D721Med (cell line): ENCODE measurements around the gene SLC39A13.

Experiments
- DNase-seq: peaks from one replicate; pipeline ENCODE4 v3.0.0; 2011; ENCODE audit warnings: low spot score; ENCODE audit not compliant: insufficient read length
- FAIRE-seq: peaks from 2 replicates; lab custom pipeline; 2011; peaks lifted over from hg19 to GRCh38; lab: Jason Lieb, UNC
- CTCF ChIP-seq: IDR thresholded peaks from 2 replicates; pipeline ENCODE4 v1.5.1; 2012; ENCODE audit warnings: mild to moderate bottlenecking, control low read depth; ENCODE audit not compliant: insufficient read depth; ENCODE audit errors: missing control alignments

The SLC39A13 gene

DNA sequence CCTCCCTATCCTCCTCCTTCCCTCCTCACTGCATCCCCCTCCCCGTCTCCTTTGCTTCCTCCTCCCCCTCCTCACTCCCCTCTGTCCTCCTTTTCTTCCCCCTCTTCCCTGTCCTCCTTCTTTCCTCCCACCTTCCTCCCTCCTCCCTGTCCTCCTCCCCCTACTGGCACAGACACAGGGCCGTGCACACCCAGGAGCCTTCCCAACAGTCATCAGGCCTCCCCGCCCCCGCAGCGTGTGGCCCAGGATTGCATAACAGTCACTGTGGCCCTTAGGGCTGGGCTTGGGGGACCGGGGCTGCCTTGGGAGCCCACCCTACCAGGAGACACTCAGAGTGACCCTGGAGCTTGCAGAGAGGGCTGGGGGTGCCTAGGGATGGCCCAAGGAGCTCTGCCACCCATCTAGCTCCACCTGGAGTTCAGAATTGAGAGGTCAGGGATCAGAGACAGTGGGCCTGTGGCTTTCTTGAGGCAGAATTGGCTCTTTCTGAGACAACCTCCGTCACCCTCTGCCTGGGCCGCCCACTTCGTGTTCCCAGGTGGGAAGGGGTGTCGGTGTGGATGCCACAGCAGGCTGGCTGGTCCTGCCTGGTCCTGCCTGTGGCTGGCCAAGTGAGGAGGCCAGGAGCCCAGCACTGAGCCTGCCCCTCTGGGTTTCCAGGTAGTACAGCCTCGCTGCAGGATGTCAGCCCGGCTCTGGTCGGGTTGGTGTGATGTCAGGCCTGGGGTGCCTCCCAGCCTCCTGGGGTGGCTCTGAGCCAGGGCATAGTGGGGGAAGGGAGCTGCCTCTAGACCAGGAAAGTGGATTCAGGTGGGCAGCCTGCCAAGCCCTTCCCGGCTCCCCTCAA, 31.6 kb upstream of the SLC39A13 start:
- DNase-seq (no peak), FAIRE-seq (no peak)
- no peak for TF ChIP-seq CTCF

GRCh38 chr11:47377571-47378009, 30.8 kb upstream of the SLC39A13 start:
- FAIRE-seq (no peak), DNase-seq (no peak)
- TF ChIP-seq CTCF = no peak

DNA sequence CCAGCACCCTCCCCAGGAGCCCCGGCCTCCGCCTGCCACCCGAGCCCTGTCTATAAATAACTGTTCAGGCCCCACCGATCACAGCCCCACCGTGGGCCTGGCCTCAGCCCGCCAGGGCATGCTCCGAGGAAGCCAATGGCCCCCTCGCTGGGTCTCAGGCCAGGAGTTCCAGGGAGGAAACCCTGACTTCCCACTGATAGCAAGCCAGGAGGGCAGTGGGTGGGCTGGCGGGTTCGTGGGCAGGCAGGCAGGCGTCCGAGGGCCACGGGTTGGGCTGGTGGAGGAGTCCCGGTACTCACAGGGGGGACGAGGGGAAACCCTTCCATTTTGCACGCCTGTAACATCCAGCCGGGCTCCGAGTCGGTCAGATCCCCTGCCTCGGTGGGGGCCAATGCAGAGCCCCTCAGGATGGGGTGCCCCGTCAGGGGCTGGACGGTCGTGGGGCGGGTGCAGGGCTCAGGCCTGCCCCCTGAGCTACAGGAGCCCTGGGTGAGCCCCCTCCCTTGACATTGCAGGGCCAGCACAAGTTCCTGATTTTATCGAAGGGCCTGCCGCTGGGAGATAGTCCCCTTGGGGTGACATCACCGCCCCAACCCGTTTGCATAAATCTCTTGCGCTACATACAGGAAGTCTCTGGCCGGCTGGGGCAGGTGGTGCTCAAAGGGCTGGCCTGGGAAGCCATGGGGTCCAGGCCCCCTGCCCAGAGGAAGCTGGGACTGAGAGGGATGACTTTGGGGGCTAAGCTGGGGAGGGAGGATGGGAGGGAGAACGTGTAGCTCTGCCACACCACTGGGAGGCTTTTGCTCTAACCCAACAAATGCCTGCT, 30.2 kb upstream of the SLC39A13 start, which contains the start of gene SPI1:
TSS of gene SPI1 (minus strand) at position 538 of the 826 bp plus-strand sequence. CDS start at position 344, 194 bp downstream.
- no peak for DNase-seq
- FAIRE-seq = no peak

GRCh38 chr11:47378836-47379170, 29.6 kb upstream of the SLC39A13 start:
- FAIRE-seq (no peak), DNase-seq (no peak)
- TF ChIP-seq CTCF = no peak

More for the DNA sequence above, 30.2 kb upstream of the SLC39A13 start, which contains the start of gene SPI1:
- no peak for TF ChIP-seq CTCF

DNA sequence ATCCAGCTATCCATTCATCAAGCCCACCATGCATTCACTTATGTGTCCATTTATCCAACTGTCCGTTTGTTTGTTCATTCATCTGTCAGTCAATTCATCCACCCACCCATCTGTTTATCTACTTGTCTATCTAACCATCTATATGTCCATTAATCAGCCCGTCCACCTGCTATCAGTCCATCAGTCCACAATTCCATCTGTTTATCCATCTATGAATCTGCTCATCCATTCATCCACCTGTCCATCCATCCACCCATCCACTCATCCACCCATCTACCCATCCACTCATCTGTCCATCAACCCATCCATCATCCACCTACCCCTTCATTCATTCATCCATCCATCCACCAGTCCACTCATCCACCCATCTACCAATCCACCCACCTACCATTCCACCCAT, 29.1 kb upstream of the SLC39A13 start:
- DNase-seq (no peak), FAIRE-seq (no peak)
- no peak for TF ChIP-seq CTCF

- FAIRE-seq (no peak), DNase-seq (no peak)
- TF ChIP-seq CTCF = no peak
Measured at GRCh38 chr11:47380078-47380477, 28.3 kb upstream of the SLC39A13 start.
